Measurements from ENCODE around the gene DYNLT4. TPM values are rescaled to one million over a fixed set of nuclear protein-coding genes. Genes with fewer than 3 reads are reported as not detected.

DYNLT4 gene
- total and polyA plus RNA-seq, 2 of the 13 experiments (the other 11 are each of a cell fraction or from before 2014, with no cell fraction given): 0.77 TPM; not detected in 1

GRCh38 chr1:44807364-44808062, 362 bp upstream of the DYNLT4 start (continued):
- TF ChIP-seq ZMAT5 (CRISPR knock-in tag; IDR thresholded peaks at IDR 0.05; ENCODE audit: borderline replicate concordance, low read depth) (no peak), PCBP1 (IDR thresholded peaks at IDR 0.05; ENCODE audit: borderline replicate concordance, low read depth, low read length) (no peak), ZNF615 (CRISPR knock-in tag; IDR thresholded peaks at IDR 0.05; ENCODE audit: borderline replicate concordance) (0 out of 2 replicates have a peak, but pooled peaks have one; percentile 12), MIER2 (CRISPR knock-in tag; IDR thresholded peaks at IDR 0.05) (0 out of 2 replicates have a peak, but pooled peaks have one; percentile 52), ZNF451 (CRISPR knock-in tag; IDR thresholded peaks at IDR 0.05) (no peak), ZNF260 (CRISPR knock-in tag; IDR thresholded peaks at IDR 0.05; ENCODE audit: borderline replicate concordance, low read depth) (peak; percentile 95; the same call in 1 of the 2 replicates), POLR2AphosphoS5 (IDR thresholded peaks at IDR 0.05; ENCODE audit: low read depth, low read length) (peak; percentile 77), MLX (CRISPR knock-in tag; IDR thresholded peaks at IDR 0.05) (peak; percentile 86), SAFB2 (CRISPR knock-in tag; IDR thresholded peaks at IDR 0.05; ENCODE audit: borderline replicate concordance, low read depth) (no peak), ZNF513 (CRISPR knock-in tag; conservative IDR thresholded peaks at IDR 0.05) (no peak), CAMTA2 (CRISPR knock-in tag; IDR thresholded peaks at IDR 0.05; ENCODE audit: borderline replicate concordance) (peak; percentile 33; the same call in 1 of the 2 replicates), HNF4A (CRISPR knock-in tag; IDR thresholded peaks at IDR 0.05) (peak; percentile 79), ZMYM3 (CRISPR knock-in tag; IDR thresholded peaks at IDR 0.05) (no peak; the same call in 1 of the 2 replicates), RBFOX2 (IDR thresholded peaks at IDR 0.05; ENCODE audit: low read depth, low read length) (peak; percentile 40; the same call in 1 of the 2 replicates), ZBTB8A (CRISPR knock-in tag; IDR thresholded peaks at IDR 0.05; ENCODE audit: borderline replicate concordance, low read depth) (no peak), ZNF550 (CRISPR knock-in tag; IDR thresholded peaks at IDR 0.05; ENCODE audit: borderline replicate concordance) (peak; percentile 94; the same call in 1 of the 2 replicates), CENPT (CRISPR knock-in tag; IDR thresholded peaks at IDR 0.05; ENCODE audit: low read depth) (no peak)
- TF ChIP-seq, protein P1, sequence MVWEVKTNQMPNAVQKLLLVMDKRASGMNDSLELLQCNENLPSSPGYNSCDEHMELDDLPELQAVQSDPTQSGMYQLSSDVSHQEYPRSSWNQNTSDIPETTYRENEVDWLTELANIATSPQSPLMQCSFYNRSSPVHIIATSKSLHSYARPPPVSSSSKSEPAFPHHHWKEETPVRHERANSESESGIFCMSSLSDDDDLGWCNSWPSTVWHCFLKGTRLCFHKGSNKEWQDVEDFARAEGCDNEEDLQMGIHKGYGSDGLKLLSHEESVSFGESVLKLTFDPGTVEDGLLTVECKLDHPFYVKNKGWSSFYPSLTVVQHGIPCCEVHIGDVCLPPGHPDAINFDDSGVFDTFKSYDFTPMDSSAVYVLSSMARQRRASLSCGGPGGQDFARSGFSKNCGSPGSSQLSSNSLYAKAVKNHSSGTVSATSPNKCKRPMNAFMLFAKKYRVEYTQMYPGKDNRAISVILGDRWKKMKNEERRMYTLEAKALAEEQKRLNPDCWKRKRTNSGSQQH (CRISPR knock-in tag; IDR thresholded peaks at IDR 0.05; ENCODE audit: low read depth): peak; percentile 89
- TF ChIP-seq, protein P2, sequence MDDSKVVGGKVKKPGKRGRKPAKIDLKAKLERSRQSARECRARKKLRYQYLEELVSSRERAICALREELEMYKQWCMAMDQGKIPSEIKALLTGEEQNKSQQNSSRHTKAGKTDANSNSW (CRISPR knock-in tag; IDR thresholded peaks at IDR 0.05; ENCODE audit: borderline replicate concordance): no peak
- TF ChIP-seq, protein P3, sequence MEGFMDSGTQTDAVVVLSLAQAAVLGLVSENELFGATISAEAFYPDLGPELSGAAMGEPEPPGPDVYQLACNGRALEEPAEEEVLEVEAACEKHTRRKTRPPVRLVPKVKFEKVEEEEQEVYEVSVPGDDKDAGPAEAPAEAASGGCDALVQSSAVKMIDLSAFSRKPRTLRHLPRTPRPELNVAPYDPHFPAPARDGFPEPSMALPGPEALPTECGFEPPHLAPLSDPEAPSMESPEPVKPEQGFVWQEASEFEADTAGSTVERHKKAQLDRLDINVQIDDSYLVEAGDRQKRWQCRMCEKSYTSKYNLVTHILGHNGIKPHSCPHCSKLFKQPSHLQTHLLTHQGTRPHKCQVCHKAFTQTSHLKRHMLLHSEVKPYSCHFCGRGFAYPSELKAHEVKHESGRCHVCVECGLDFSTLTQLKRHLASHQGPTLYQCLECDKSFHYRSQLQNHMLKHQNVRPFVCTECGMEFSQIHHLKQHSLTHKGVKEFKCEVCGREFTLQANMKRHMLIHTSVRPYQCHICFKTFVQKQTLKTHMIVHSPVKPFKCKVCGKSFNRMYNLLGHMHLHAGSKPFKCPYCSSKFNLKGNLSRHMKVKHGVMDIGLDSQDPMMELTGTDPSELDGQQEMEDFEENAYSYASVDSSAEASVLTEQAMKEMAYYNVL (CRISPR knock-in tag; IDR thresholded peaks at IDR 0.05; ENCODE audit: borderline replicate concordance): no peak
